ENCODE results near the gene AP2M1. TPM values are rescaled to one million over a fixed set of nuclear protein-coding genes. Genes with fewer than 3 reads are reported as not detected.

AP2M1 gene
- total RNA-seq, 1 donor from 2014 or later: 243 TPM

GRCh38 chr3:184180165-184180564 lies 5.5 kb downstream of the AP2M1 start:
- no peak for DNase-seq (ENCODE audit: low spot score)

GRCh38 chr3:184181596-184181995 lies 6.9 kb downstream of the AP2M1 start:
- DNase-seq (ENCODE audit: low spot score): no peak

- DNase-seq (ENCODE audit: low spot score): no peak
Measured at GRCh38 chr3:184183679-184184078, 9.0 kb downstream of the AP2M1 start.

GRCh38 chr3:184184546-184185230 lies 10.0 kb downstream of the AP2M1 start:
- DNase-seq (ENCODE audit: low spot score): no peak

GRCh38 chr3:184185461-184186183 lies 11.0 kb downstream of the AP2M1 start:
- peak; percentile 100 for DNase-seq (ENCODE audit: low spot score)

- no peak for DNase-seq (ENCODE audit: low spot score)
Measured at GRCh38 chr3:184186184-184186901, 11.7 kb downstream of the AP2M1 start, which contains the start of gene ABCF3. TSS of gene ABCF3 (plus strand) at chr3:184186199. CDS start at chr3:184186208, 9 bp downstream.

- DNase-seq (ENCODE audit: low spot score): no peak
Measured at GRCh38 chr3:184186902-184187207, 12.2 kb downstream of the AP2M1 start.

- no peak for DNase-seq (ENCODE audit: low spot score)
Measured at GRCh38 chr3:184188080-184188479, 13.4 kb downstream of the AP2M1 start.

GRCh38 chr3:184189421-184189820 lies 14.8 kb downstream of the AP2M1 start:
- DNase-seq (ENCODE audit: low spot score): no peak

- no peak for DNase-seq (ENCODE audit: low spot score)
Measured at GRCh38 chr3:184192889-184193288, 18.2 kb downstream of the AP2M1 start.

GRCh38 chr3:184193991-184194539 lies 19.4 kb downstream of the AP2M1 start:
- no peak for DNase-seq (ENCODE audit: low spot score)

GRCh38 chr3:184196536-184196935 lies 21.9 kb downstream of the AP2M1 start:
- DNase-seq (ENCODE audit: low spot score): no peak

GRCh38 chr3:184198509-184198908 lies 23.9 kb downstream of the AP2M1 start:
- DNase-seq (ENCODE audit: low spot score): no peak

GRCh38 chr3:184200825-184201224 lies 26.2 kb downstream of the AP2M1 start:
- no peak for DNase-seq (ENCODE audit: low spot score)

GRCh38 chr3:184203526-184203925 lies 28.9 kb downstream of the AP2M1 start:
- DNase-seq (ENCODE audit: low spot score): no peak

GRCh38 chr3:184209146-184209923 lies 34.7 kb downstream of the AP2M1 start:
- DNase-seq (ENCODE audit: low spot score): no peak

GRCh38 chr3:184211297-184211696 lies 36.6 kb downstream of the AP2M1 start:
- no peak for DNase-seq (ENCODE audit: low spot score)

- DNase-seq (ENCODE audit: low spot score): no peak
Measured at GRCh38 chr3:184211718-184212117, 37.1 kb downstream of the AP2M1 start.

GRCh38 chr3:184218814-184219213 lies 44.2 kb downstream of the AP2M1 start:
- no peak for DNase-seq (ENCODE audit: low spot score)

GRCh38 chr3:184222521-184222920 lies 47.9 kb downstream of the AP2M1 start:
- no peak for DNase-seq (ENCODE audit: low spot score)

- no peak for DNase-seq (ENCODE audit: low spot score)
Measured at GRCh38 chr3:184223946-184224345, 49.3 kb downstream of the AP2M1 start.

GRCh38 chr3:184227481-184227935 lies 52.9 kb downstream of the AP2M1 start:
- no peak for DNase-seq (ENCODE audit: low spot score)

Measured in ureter (tissue), 1 donor.